ENCODE data around the gene MECP2.

GRCh38 chrX:153993978-153994377, 103.5 kb downstream of the MECP2 start:
- TF ChIP-seq CTCF (IDR thresholded peaks at IDR 0.05), result no peak
- TF ChIP-seq POLR2AphosphoS5 (IDR thresholded peaks at IDR 0.05), result no peak
- no peak for TF ChIP-seq POLR2A (IDR thresholded peaks at IDR 0.05)
- TF ChIP-seq EP300 (IDR thresholded peaks at IDR 0.05), result no peak
